Prostate gland (tissue), 2 donors: ENCODE data around the gene CD86.

Experiments
- POLR2A ChIP-seq: fragments of 450-650 bp; IDR thresholded peaks from one replicate; pipeline ENCODE4 v1.6.1; 2016; ENCODE audit warnings: antibody characterized with exemption, mild to moderate bottlenecking
- POLR2AphosphoS5 ChIP-seq: sonication (generic); formaldehyde crosslinking; IDR thresholded peaks from one replicate; pipeline ENCODE4 v1.6.1; 2017; ENCODE audit warnings: antibody characterized with exemption
- TF ChIP-seq, protein P1 (sequence below), 4 experiments: fragments of 200-600 bp in 2 of 4; fragments of 450-650 bp in 2 of 4; sonication (generic) in 2 of 4; IDR thresholded peaks; 1 replicate in 3 of 4; 2 replicates in 1 of 4; pipeline ENCODE4 v1.5.1; 2016 to 2019; ENCODE audit warnings: antibody characterized with exemption in 4 of 4, mild to moderate bottlenecking in 2 of 4, moderate library complexity in 2 of 4

DNA sequence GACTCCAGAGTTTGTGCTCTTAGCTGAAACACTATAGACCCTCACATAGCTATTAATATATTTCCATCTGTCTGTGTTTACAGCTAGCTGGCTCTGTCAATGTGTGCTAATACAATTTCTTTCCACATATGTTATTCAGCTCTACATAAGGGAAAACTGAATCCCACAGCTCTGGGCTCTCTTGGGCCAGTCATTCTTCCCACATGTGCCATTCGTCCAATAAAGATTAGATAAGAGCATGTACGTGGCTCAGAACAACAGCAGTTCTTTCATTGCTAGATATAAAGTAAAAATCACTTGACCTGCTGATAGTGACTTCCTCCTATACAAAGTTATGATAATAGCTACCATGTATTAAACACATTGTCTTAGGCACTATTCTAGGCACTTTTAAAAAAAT is 30.4 kb upstream of the CD86 start:
- TF ChIP-seq, protein P1, sequence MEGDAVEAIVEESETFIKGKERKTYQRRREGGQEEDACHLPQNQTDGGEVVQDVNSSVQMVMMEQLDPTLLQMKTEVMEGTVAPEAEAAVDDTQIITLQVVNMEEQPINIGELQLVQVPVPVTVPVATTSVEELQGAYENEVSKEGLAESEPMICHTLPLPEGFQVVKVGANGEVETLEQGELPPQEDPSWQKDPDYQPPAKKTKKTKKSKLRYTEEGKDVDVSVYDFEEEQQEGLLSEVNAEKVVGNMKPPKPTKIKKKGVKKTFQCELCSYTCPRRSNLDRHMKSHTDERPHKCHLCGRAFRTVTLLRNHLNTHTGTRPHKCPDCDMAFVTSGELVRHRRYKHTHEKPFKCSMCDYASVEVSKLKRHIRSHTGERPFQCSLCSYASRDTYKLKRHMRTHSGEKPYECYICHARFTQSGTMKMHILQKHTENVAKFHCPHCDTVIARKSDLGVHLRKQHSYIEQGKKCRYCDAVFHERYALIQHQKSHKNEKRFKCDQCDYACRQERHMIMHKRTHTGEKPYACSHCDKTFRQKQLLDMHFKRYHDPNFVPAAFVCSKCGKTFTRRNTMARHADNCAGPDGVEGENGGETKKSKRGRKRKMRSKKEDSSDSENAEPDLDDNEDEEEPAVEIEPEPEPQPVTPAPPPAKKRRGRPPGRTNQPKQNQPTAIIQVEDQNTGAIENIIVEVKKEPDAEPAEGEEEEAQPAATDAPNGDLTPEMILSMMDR (IDR thresholded peaks at IDR 0.05): no peak
- TF ChIP-seq POLR2AphosphoS5 (no peak), POLR2A (no peak)
